ENCODE results near the gene FKBP4. TPM values are rescaled to one million over a fixed set of nuclear protein-coding genes. Genes with fewer than 3 reads are reported as not detected.

The FKBP4 gene
- total RNA-seq, 4 donors from 2014 or later, result 29.1 to 51.0 (median 38.8) TPM

- H3K36me3 ChIP-seq, result peaks cover 3 to 70% (median 28%) of the 10 kb centered on the region in 3 donors
- peak overlapping the region in 2 of 4 donors; percentile 33 to 63 for H3K27ac ChIP-seq
- peaks cover 0 to 27% (median 4%) of the 10 kb centered on the region in 4 donors for H3K4me1 ChIP-seq
- no peaks in the 10 kb centered on the region for H3K27me3 ChIP-seq
- no peaks in the 10 kb centered on the region for H3K9me3 ChIP-seq
- DNase-seq (ENCODE audit: low spot score in 2 of 2), result peak in 1 of 2 donors; percentile 23
- 38 to 41% methylated on average over 5 of the region's 5 CpGs for WGBS, 2 donors
- H3K4me3 ChIP-seq, result no peak overlapping the region
- no peak for TF ChIP-seq CTCF (IDR thresholded peaks at IDR 0.05)
- no peak for TF ChIP-seq EP300 (IDR thresholded peaks at IDR 0.05)
- no peak for TF ChIP-seq POLR2A (IDR thresholded peaks at IDR 0.05)
These were observed 9.8 kb downstream of the FKBP4 start for GRCh38 chr12:2804393-2805142.

GRCh38 chr12:2805143-2805520 lies 10.4 kb downstream of the FKBP4 start:
- 31 to 54% methylated on average over 2 of the region's 2 CpGs for WGBS, 2 donors
- Histone ChIP-seq H3K9me3 (no peaks in the 10 kb centered on the region), H3K36me3 (peaks cover 3 to 65% (median 22%) of the 10 kb centered on the region in 3 donors), H3K4me3 (no peak overlapping the region), H3K27me3 (no peaks in the 10 kb centered on the region), H3K4me1 (peaks cover 0 to 24% (median 4%) of the 10 kb centered on the region in 4 donors), H3K27ac (peak overlapping the region in 1 of 4 donors; percentile 25)
- TF ChIP-seq POLR2A (IDR thresholded peaks at IDR 0.05) (no peak), CTCF (IDR thresholded peaks at IDR 0.05) (no peak), EP300 (IDR thresholded peaks at IDR 0.05) (no peak)
- DNase-seq (ENCODE audit: low spot score in 2 of 2), result no peak

- 85 to 90% methylated on average over 6 of the region's 6 CpGs for WGBS, 2 donors
- no peak overlapping the region for H3K27ac ChIP-seq
- no peak for DNase-seq (ENCODE audit: low spot score in 2 of 2)
- no peaks in the 10 kb centered on the region for H3K9me3 ChIP-seq
- H3K4me1 ChIP-seq, result peaks cover 0 to 20% (median 4%) of the 10 kb centered on the region in 4 donors
- peaks cover 0 to 49% (median 11%) of the 10 kb centered on the region in 3 donors for H3K36me3 ChIP-seq
- no peaks in the 10 kb centered on the region for H3K27me3 ChIP-seq
- H3K4me3 ChIP-seq, result no peak overlapping the region
- no peak for TF ChIP-seq CTCF (IDR thresholded peaks at IDR 0.05)
- no peak for TF ChIP-seq EP300 (IDR thresholded peaks at IDR 0.05)
- TF ChIP-seq POLR2A (IDR thresholded peaks at IDR 0.05), result no peak
These were observed 11.9 kb downstream of the FKBP4 start for GRCh38 chr12:2806700-2807099.

GRCh38 chr12:2811801-2812200 lies 17.0 kb downstream of the FKBP4 start:
- H3K4me1 ChIP-seq, result peaks cover 0 to 33% (median 14%) of the 10 kb centered on the region in 4 donors
- no peak for DNase-seq (ENCODE audit: low spot score in 2 of 2)
- 71 to 82% methylated on average over 5 of the region's 5 CpGs for WGBS, 2 donors
- peak overlapping the region in 3 of 4 donors; percentile 49 to 95 (median 69) for H3K4me3 ChIP-seq
- H3K27me3 ChIP-seq, result no peaks in the 10 kb centered on the region
- H3K36me3 ChIP-seq, result peaks cover 0 to 16% (median 0%) of the 10 kb centered on the region in 3 donors
- H3K9me3 ChIP-seq, result no peaks in the 10 kb centered on the region
- TF ChIP-seq POLR2A (IDR thresholded peaks at IDR 0.05) (no peak), EP300 (IDR thresholded peaks at IDR 0.05) (no peak), CTCF (IDR thresholded peaks at IDR 0.05) (no peak)
- peak overlapping the region in 3 of 4 donors; percentile 74 to 92 (median 87) for H3K27ac ChIP-seq
